Upper lobe of right lung (tissue), 1 donor: ENCODE data around the gene WWOX. TPM values are rescaled to one million over a fixed set of nuclear protein-coding genes. Genes with fewer than 3 reads are reported as not detected.

Source experiments
- ATAC-seq: fragments of 200-7000 bp; cut with Tn5 transposase; one replicate; pipeline ENCODE4 v1.9.1; 2020; ENCODE audit warnings: mild to moderate bottlenecking, moderate library complexity
- DNase-seq: peaks from one replicate; pipeline ENCODE4 v3.0.0-alpha.2; 2020
- H3K27ac ChIP-seq: fragments of 200-600 bp; one replicate; pipeline ENCODE4 v1.8.0; 2022
- H3K27me3 ChIP-seq: fragments of 200-600 bp; one replicate; pipeline ENCODE4 v1.8.0; 2022; ENCODE audit warnings: mild to moderate bottlenecking
- H3K36me3 ChIP-seq: fragments of 200-600 bp; one replicate; pipeline ENCODE4 v1.8.0; 2022
- H3K4me1 ChIP-seq: fragments of 200-600 bp; one replicate; pipeline ENCODE4 v1.8.0; 2022
- H3K4me3 ChIP-seq: fragments of 200-600 bp; one replicate; pipeline ENCODE4 v1.8.0; 2022; ENCODE audit warnings: mild to moderate bottlenecking
- H3K9me3 ChIP-seq: fragments of 200-600 bp; one replicate; pipeline ENCODE4 v1.8.0; 2022
- CTCF ChIP-seq: fragments of 200-600 bp; IDR thresholded peaks from one replicate; pipeline ENCODE4 v1.8.0; 2022; ENCODE audit warnings: antibody characterized with exemption
- intact Hi-C: fragments of 100-400 bp; cut with DNase I; formaldehyde crosslinking; loops from one replicate; pipeline ENCODE4 v1.11.0; 2022
- total RNA-seq: library from RNA; stranded (reverse); fragmentation: NEBNext Ultra II Directional; extraction: Animal tissue kit (Norgen Biotek cat#: 25700); gene quantifications from one replicate; pipeline ENCODE4 v1.2.1, GENCODE V29; 2021
- donor health status: DM: no; HTN: yes; CAD: no; lungs with severe emphysema.

WWOX gene
- total RNA-seq, 1 donor from 2014 or later = 17.0 TPM

GRCh38 chr16:78650339-78651074 is 551.1 kb downstream of the WWOX start:
- Histone ChIP-seq H3K27me3 (no peaks in the 10 kb centered on the region), H3K4me1 (no peaks in the 10 kb centered on the region), H3K36me3 (no peaks in the 10 kb centered on the region), H3K27ac (no peak overlapping the region), H3K4me3 (no peak overlapping the region), H3K9me3 (no peaks in the 10 kb centered on the region)
- intact Hi-C loops = no loop called here
- no peak for ATAC-seq
- TF ChIP-seq CTCF = no peak
- no peak for DNase-seq

GRCh38 chr16:78654929-78655328 is 555.5 kb downstream of the WWOX start:
- Histone ChIP-seq H3K27me3 (no peaks in the 10 kb centered on the region), H3K4me1 (no peaks in the 10 kb centered on the region), H3K4me3 (no peak overlapping the region), H3K27ac (no peak overlapping the region), H3K9me3 (no peaks in the 10 kb centered on the region), H3K36me3 (no peaks in the 10 kb centered on the region)
- intact Hi-C loops = no loop called here
- no peak for DNase-seq
- no peak for TF ChIP-seq CTCF
- no peak for ATAC-seq

- H3K4me1 ChIP-seq = no peaks in the 10 kb centered on the region
- no peaks in the 10 kb centered on the region for H3K27me3 ChIP-seq
- DNase-seq (no peak), ATAC-seq (no peak)
- H3K27ac ChIP-seq = no peak overlapping the region
- H3K4me3 ChIP-seq = no peak overlapping the region
- no peaks in the 10 kb centered on the region for H3K9me3 ChIP-seq
- no peaks in the 10 kb centered on the region for H3K36me3 ChIP-seq
- TF ChIP-seq CTCF = no peak
- intact Hi-C loops = no loop called here
Measured at GRCh38 chr16:78655331-78656113, 556.1 kb downstream of the WWOX start.

GRCh38 chr16:78656887-78657286 is 557.4 kb downstream of the WWOX start:
- TF ChIP-seq CTCF = no peak
- DNase-seq = no peak
- Histone ChIP-seq H3K27ac (no peak overlapping the region), H3K4me3 (no peak overlapping the region), H3K27me3 (no peaks in the 10 kb centered on the region), H3K9me3 (no peaks in the 10 kb centered on the region), H3K4me1 (no peaks in the 10 kb centered on the region), H3K36me3 (no peaks in the 10 kb centered on the region)
- intact Hi-C loops = no loop called here
- ATAC-seq = no peak

- intact Hi-C loops = no loop called here
- Histone ChIP-seq H3K9me3 (no peaks in the 10 kb centered on the region), H3K27me3 (no peaks in the 10 kb centered on the region), H3K4me1 (no peaks in the 10 kb centered on the region), H3K36me3 (no peaks in the 10 kb centered on the region), H3K4me3 (no peak overlapping the region), H3K27ac (no peak overlapping the region)
- no peak for TF ChIP-seq CTCF
- no peak for DNase-seq
- no peak for ATAC-seq
Measured at GRCh38 chr16:78659216-78659615, 559.8 kb downstream of the WWOX start.
